NCI-H128 (cell line): Measurements from ENCODE around the gene NOSTRIN.
"Not testable (repeated sequence)": the region's sequence is repeated elsewhere in the genome, so short reads cannot be mapped to it uniquely, and the experiment has no call there.

Experiments
- DNase-seq: peaks from one replicate; lab custom pipeline; 2025; ENCODE audit not compliant: unreplicated experiment; lab: John Stamatoyannopoulos, UW

The NOSTRIN gene

GRCh38 chr2:168787782-168788376, 14.6 kb upstream of the NOSTRIN start:
- no peak for DNase-seq

GRCh38 chr2:168789776-168790175, 12.7 kb upstream of the NOSTRIN start:
- DNase-seq, result no peak

- DNase-seq, result no peak
These were observed 12.1 kb upstream of the NOSTRIN start for GRCh38 chr2:168790226-168790902.

DNA sequence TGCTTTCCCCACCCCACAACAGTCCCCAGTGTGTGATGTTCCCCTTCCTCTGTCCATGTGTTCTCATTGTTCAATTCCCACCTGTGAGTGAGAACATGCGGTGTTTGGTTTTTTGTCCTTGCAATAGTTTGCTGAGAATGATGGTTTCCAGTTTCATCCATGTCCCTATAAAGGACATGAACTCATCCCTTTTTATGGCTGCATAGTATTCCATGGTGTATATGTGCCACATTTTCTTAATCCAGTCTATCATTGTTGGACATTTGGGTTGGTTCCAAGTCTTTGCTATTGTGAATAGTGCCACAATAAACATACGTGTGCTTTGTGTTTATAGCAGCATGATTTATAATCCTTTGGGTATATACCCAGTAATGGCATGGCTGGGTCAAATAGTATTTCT, 11.3 kb upstream of the NOSTRIN start:
- DNase-seq, result not testable (repeated sequence)

DNA sequence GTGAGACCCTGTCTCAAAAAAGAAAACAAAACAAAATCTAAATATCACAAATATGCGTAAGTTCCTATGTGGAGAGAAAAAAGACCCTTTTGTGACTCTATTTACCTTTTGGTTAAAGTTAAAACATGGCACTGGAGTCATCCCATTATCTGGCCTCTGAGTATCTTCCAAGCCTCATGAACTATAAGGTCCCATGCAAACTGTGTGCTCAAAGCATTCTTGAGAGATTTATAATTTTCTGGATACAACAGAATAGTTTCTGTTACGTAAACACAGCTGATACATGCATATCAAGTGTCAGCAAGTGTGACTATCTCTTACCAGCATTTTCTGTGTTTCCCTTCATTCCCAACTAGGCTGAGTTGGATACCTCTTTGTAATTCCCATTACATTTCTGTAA, 8.8 kb upstream of the NOSTRIN start:
- DNase-seq, result no peak

- DNase-seq, result no peak
These were observed 7.5 kb upstream of the NOSTRIN start for GRCh38 chr2:168794968-168795367.

- no peak for DNase-seq
These were observed 6.3 kb upstream of the NOSTRIN start for GRCh38 chr2:168796090-168796577.

GRCh38 chr2:168796583-168797285, 5.7 kb upstream of the NOSTRIN start:
- no peak for DNase-seq

GRCh38 chr2:168797286-168797655, 5.2 kb upstream of the NOSTRIN start:
- DNase-seq, result no peak

- no peak for DNase-seq
These were observed 4.2 kb upstream of the NOSTRIN start for GRCh38 chr2:168798076-168798887.

- no peak for DNase-seq
These were observed 3.5 kb upstream of the NOSTRIN start for GRCh38 chr2:168798888-168799410.

DNA sequence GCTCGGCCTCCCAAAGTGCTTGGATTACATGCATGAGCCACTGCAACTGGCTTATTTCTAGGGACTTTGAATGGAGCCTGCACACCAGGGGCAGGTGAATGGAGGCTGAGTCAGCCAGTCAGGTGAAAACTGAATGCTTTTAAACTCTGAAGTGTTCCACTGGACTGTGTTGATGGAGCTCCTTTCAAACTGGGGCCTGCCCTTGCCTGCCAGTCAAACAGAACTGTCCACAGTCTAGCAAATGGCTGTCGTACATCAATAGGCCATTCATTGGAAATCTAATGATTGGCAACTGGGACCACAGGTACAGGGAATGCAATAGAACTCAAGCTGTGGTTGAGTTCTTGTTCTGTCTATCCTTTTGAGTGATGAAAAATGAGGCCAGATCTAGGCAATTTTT, 966 bp upstream of the NOSTRIN start:
- no peak for DNase-seq

- DNase-seq, result no peak
These were observed 655 bp downstream of the NOSTRIN start for GRCh38 chr2:168802859-168803725.

- DNase-seq, result no peak
These were observed 1.8 kb downstream of the NOSTRIN start for GRCh38 chr2:168804214-168804613.

GRCh38 chr2:168805615-168806014, 3.2 kb downstream of the NOSTRIN start:
- no peak for DNase-seq

- DNase-seq, result no peak
These were observed 7.1 kb downstream of the NOSTRIN start for GRCh38 chr2:168809537-168809936.

GRCh38 chr2:168810235-168810634, 7.8 kb downstream of the NOSTRIN start:
- no peak for DNase-seq

- no peak for DNase-seq
These were observed 9.3 kb downstream of the NOSTRIN start for GRCh38 chr2:168811696-168812095.

- DNase-seq, result no peak
These were observed 11.6 kb downstream of the NOSTRIN start for GRCh38 chr2:168814046-168814445.
